ENCODE results near the gene NFYB. TPM values are rescaled to one million over a fixed set of nuclear protein-coding genes. Genes with fewer than 3 reads are reported as not detected.
"Not testable (repeated sequence)": the region's sequence is repeated elsewhere in the genome, so short reads cannot be mapped to it uniquely, and the experiment has no call there.

The NFYB gene
- total and polyA plus RNA-seq, 2 donors (not counting 3 experiments of a cell fraction or from before 2014, with no cell fraction given): 10.2 to 23.3 TPM

GRCh38 chr12:104163631-104164030 is 25.6 kb upstream of the NFYB start:
- Histone ChIP-seq H3K9me1 (replicated peaks; ENCODE audit: control insufficient read depth, extremely low read depth, insufficient read depth, low read length) (no peaks in the 10 kb centered on the region), H4K20me1 (replicated peaks; ENCODE audit: control insufficient read depth, extremely low read depth, insufficient read depth, low read length) (no peaks in the 10 kb centered on the region), H3K27ac (ENCODE audit: insufficient read depth, low read depth, low read length) (no peak overlapping the region), H3K4me1 (ENCODE audit: control insufficient read depth, extremely low read depth, insufficient read depth, low read length) (peaks cover 6% of the 10 kb centered on the region), H3K36me3 (ENCODE audit: control insufficient read depth in 2 of 2, extremely low read depth in 1 of 2, insufficient read depth in 2 of 2, low read length in 2 of 2) (no peaks in the 10 kb centered on the region), H3K4me3 (replicated peaks in 1 of 3; ENCODE audit: insufficient read depth in 1 of 3, low read depth in 1 of 3, low read length in 3 of 3) (no peak overlapping the region), H3K27me3 (ENCODE audit: control insufficient read depth in 2 of 2, insufficient read depth in 2 of 2, low read length in 2 of 2) (peaks cover 0 to 2% of the 10 kb centered on the region in 2 experiments), H3K4me2 (ENCODE audit: insufficient read depth, low read length) (no peak overlapping the region), H2AFZ (ENCODE audit: low read depth, low read length) (no peak overlapping the region), H3K9me3 (replicated peaks; ENCODE audit: control insufficient read depth, insufficient read depth, low read length) (no peaks in the 10 kb centered on the region), H3K9ac (replicated peaks; ENCODE audit: extremely low read depth, insufficient read depth, low read length) (no peak overlapping the region), H3K79me2 (ENCODE audit: control insufficient read depth, insufficient read depth, low read length) (no peaks in the 10 kb centered on the region)
- BruUV-seq (replicated peaks): no TSS peak
- TF ChIP-seq POLR2AphosphoS5 (IDR thresholded peaks at IDR 0.05; ENCODE audit: insufficient read depth, low read depth, low read length): no peak
- no peak for FAIRE-seq
- POLR2A ChIA-PET: no interaction called here
- CTCF ChIA-PET: no interaction called here
- no peak for DNase-seq (ENCODE audit: low read depth, low spot score)
- intact Hi-C loops (cut with micrococcal nuclease): no loop called here
- dilution Hi-C loops (cut with MboI; ENCODE audit: extremely low pct_ligation_motif_present, low sequenced_read_pairs): no loop called here

- H3K9me1 ChIP-seq (replicated peaks; ENCODE audit: control insufficient read depth, extremely low read depth, insufficient read depth, low read length); H3K4me3 ChIP-seq (replicated peaks in 1 of 3; ENCODE audit: insufficient read depth in 1 of 3, low read depth in 1 of 3, low read length in 3 of 3); H3K4me2 ChIP-seq (ENCODE audit: insufficient read depth, low read length); BruUV-seq (replicated peaks); intact Hi-C loops (cut with micrococcal nuclease); H2AFZ ChIP-seq (ENCODE audit: low read depth, low read length); DNase-seq (ENCODE audit: low read depth, low spot score); H3K36me3 ChIP-seq (ENCODE audit: control insufficient read depth in 2 of 2, extremely low read depth in 1 of 2, insufficient read depth in 2 of 2, low read length in 2 of 2); H3K9ac ChIP-seq (replicated peaks; ENCODE audit: extremely low read depth, insufficient read depth, low read length); dilution Hi-C loops (cut with MboI; ENCODE audit: extremely low pct_ligation_motif_present, low sequenced_read_pairs); H3K9me3 ChIP-seq (replicated peaks; ENCODE audit: control insufficient read depth, insufficient read depth, low read length); H3K79me2 ChIP-seq (ENCODE audit: control insufficient read depth, insufficient read depth, low read length); POLR2A ChIA-PET; FAIRE-seq; H3K27me3 ChIP-seq (ENCODE audit: control insufficient read depth in 2 of 2, insufficient read depth in 2 of 2, low read length in 2 of 2); H3K4me1 ChIP-seq (ENCODE audit: control insufficient read depth, extremely low read depth, insufficient read depth, low read length); CTCF ChIA-PET; H4K20me1 ChIP-seq (replicated peaks; ENCODE audit: control insufficient read depth, extremely low read depth, insufficient read depth, low read length); H3K27ac ChIP-seq (ENCODE audit: insufficient read depth, low read depth, low read length): not testable (repeated sequence)
These were observed 25.0 kb upstream of the NFYB start for GRCh38 chr12:104163028-104163427.

Measured in endothelial cell of umbilical vein (primary cell).